HG03342 (cell line): ENCODE results near the gene OPCML.

Experiments used
- ATAC-seq: cut with Tn5 transposase; IDR thresholded peaks from one replicate; pipeline ENCODE4 v1.9.1; 2021; ENCODE audit warnings: mild to moderate bottlenecking, moderate library complexity; ENCODE audit not compliant: unreplicated experiment

Gene OPCML

DNA sequence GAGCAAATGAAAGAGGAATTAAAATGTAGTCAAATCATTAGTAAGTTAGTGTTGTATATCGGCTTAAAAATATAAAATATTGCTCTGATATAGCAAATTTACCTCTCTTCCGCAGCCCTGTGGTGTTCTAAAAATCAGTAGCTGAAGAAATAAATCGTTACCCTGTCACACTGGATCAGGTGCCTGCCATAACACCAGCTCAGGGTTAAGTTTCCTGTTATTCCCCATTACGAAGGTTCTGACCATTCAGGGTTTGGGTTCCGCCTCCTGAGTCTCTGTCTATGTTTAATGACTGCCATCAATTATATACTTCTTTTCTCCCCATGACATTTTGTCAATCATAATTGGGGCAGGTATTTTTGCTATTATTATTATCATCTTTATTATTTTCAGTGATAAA is 658.5 kb downstream of the OPCML start:
- no peak for ATAC-seq

DNA sequence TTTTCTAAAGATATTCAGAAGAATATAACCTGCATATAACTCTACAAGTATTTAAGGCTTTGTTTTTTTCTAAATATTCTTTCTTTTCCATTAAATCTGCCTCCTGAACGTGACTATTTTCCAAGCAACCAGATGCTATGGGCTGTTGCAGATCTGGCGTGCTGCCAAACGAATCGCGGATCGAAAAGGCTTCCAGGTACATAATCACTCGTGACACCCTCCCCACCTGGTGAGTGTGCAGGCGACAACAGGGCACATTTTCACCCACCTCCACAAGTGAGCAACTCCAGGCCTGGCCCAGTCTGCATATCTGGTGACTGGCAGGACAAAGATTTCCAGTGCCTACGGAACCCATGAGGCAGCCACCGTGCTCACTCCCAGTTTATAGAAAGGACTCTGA is 660.1 kb downstream of the OPCML start:
- ATAC-seq: no peak

- ATAC-seq: no peak
Observed at GRCh38 chr11:132866783-132867545, 665.3 kb downstream of the OPCML start.

GRCh38 chr11:132865623-132866022 is 666.7 kb downstream of the OPCML start:
- ATAC-seq: no peak

DNA sequence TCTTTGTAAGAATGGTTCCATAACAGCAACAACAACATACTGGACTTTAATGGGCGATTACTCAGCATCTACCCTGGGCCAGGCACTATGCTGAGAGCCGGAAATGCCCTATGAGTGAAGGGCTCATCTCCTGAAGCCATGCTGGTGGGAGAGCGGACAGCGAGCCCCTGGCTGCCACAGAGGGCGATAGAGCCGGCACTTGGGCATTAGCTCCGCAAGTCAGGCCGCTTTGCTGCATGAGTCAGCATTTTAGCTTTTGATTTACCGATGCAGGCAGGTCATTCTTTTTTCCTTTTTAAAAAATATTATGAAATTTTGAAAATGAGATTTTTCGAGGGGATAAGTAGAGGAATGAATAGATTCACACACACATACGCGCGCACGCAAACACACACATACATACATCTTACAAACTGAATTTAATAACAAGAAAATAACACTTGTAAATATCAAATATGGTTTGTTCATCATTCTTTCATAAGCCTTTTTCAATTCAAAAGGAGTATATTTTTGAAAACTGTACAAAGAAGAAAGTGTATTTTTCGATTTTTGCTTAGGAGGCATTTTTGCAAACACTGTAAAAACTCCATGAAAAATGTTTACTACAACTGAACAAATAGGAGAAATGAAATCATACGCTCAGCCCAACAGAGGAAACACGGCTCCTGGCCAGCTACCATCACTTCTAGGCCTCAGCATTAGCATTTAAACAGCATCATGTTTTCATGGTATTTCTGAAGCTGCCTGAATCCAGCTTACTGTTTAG is 667.3 kb downstream of the OPCML start:
- ATAC-seq: no peak

DNA sequence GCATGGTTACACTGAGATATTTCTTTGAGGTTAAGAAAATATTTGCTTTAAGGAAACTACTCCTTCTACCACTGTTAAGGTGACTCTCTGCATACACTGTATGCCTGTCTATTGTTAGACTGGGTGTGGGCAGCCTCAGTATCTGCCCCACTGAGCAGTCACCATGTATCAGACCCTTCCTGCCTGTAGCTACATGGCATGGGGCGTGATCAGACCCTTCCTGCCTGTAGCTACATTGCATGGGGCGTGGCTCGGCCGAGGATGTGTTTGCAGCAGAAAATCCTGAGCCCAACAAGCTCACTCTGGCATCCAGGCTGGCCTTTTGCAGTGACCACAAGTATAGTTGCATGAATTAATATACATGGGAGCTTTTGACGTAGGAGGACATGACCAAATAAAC is 669.4 kb downstream of the OPCML start:
- ATAC-seq: no peak

GRCh38 chr11:132862137-132862536 is 670.2 kb downstream of the OPCML start:
- ATAC-seq: no peak

GRCh38 chr11:132859306-132859705 is 673.0 kb downstream of the OPCML start:
- ATAC-seq: no peak

GRCh38 chr11:132858223-132858622 is 674.1 kb downstream of the OPCML start:
- no peak for ATAC-seq

GRCh38 chr11:132856032-132856431 is 676.3 kb downstream of the OPCML start:
- ATAC-seq: no peak

GRCh38 chr11:132855516-132855915 is 676.8 kb downstream of the OPCML start:
- ATAC-seq: no peak

DNA sequence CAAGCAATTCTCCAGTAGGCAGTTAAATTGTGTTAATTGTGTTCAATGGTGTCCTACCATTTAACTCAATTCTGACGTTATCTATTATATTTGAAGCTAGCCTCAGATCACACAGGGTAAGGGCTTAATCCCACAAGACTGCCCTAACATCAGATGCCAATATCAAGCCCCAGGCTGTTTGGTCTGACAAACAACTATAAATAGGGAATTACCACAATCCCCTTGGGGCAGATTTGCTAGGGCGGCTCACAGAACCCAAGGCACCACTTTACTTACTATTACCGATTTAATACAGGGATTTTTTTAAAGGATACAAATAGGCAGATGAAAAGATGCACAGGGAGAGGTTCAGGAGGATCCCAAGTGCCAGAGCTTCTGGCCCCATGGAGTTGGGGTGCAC is 678.4 kb downstream of the OPCML start:
- no peak for ATAC-seq

DNA sequence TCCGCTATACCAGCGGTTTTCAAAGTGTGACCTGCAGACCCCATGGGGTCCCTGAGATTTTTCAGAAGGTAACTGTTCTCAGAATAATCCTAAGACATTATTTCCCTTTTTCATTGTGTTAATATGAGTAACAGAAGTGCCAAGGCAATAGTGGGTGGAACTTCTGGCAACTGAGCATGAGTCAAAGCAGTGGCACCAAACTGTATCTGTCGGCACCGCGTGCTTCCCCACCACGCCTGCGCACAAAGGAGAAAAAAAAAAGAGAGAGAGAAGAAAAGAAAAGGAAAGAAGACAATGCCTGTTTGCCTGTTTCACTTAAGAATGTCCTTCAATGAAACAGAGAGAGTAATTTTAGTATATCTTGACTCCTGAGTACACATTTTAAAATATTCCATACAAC is 679.9 kb downstream of the OPCML start:
- ATAC-seq: no peak

DNA sequence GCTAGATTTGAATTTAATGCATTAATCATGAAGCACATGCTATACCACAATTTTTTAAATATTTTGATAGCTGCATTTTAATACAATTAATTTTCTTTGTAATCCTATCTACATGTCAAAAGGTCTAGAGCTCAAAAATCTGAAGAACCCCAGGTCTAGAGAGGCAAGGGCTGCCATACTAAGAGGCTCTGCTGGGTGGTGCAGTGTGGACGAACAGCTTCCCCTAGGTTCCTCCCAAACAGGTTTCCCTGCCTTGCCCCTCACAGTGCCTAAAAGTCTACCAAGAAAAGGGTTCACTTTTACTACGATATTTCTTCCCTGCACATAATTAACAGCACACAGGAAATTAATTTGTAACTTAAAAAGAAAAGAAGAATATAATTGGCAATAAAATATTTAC is 681.1 kb downstream of the OPCML start:
- no peak for ATAC-seq

DNA sequence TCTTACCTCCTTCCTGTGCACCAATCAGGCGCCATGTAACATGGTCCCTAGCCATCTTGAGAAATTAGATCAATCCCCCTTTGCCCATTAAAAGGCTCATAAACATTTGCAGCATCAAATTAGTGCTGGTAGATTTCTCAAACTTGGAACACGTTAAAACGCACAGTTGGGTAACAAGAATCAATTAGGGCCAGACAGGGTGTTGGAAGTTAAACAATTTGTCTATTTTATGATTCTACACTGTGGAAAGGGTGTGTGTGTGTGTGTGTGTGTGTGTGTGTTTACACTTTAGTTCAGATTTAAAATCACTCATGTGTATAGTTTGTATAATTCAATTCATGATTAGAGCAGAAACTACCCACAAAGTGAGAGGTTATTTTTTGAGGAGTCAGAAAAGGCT is 682.0 kb downstream of the OPCML start:
- ATAC-seq: no peak

- ATAC-seq: no peak
Observed at GRCh38 chr11:132848336-132848735, 684.0 kb downstream of the OPCML start.

DNA sequence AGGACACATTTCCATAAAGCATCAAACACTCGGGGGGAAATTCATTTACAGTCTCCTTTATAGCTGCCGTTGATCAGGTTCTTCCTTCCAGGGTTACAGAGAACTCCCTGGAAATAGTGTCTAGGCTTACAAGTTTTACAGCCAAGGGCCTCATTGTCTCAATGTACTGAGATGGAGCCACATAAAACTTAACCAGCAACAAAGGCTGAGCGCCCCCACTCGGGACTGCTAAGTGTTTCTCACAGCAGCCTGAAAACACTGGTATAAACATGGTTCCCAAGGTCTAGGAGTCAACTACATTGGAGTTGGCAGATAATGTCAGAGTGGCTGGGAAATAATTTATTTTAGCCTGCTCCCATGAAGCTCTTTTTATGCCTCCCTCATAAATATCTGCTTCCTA is 686.2 kb downstream of the OPCML start:
- ATAC-seq: no peak

GRCh38 chr11:132844956-132845696 is 687.2 kb downstream of the OPCML start:
- ATAC-seq: no peak

DNA sequence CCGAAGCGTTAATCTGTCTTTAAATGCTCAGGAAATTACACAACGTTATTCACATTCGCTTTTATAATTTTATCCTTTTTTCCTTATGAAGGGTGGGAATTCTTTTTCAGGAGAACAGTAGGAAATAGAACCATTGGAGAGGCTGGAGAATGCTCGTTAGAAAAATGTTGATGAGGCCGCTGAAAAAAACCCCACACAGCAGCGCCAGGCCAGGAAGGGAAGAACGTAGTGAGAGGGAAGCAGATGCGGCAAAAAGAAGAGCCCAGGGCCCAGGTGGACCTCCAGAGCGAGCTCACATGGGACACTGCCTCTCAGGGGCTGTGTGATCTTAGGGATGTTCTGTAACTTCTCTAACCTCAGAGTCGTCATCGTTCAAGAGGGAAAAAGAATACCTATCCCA is 691.6 kb downstream of the OPCML start:
- ATAC-seq: no peak

- no peak for ATAC-seq
Observed at GRCh38 chr11:132840191-132840590, 692.1 kb downstream of the OPCML start.

- no peak for ATAC-seq
Observed at GRCh38 chr11:132839236-132839945, 692.9 kb downstream of the OPCML start.
